NCI-H2029 treated with DMSO at 0.1 percent for 48 hours (cell line): ENCODE measurements around the gene MAP6D1.
A peak's percentile ranks its signal among the peaks of the same experiment; 100 is the strongest.
"Not testable (repeated sequence)": the region's sequence is repeated elsewhere in the genome, so short reads cannot be mapped to it uniquely, and the experiment has no call there.

ENCODE experiments used
- DNase-seq: peaks from one replicate; lab custom pipeline; 2025; lab: John Stamatoyannopoulos, UW

The MAP6D1 gene

DNA sequence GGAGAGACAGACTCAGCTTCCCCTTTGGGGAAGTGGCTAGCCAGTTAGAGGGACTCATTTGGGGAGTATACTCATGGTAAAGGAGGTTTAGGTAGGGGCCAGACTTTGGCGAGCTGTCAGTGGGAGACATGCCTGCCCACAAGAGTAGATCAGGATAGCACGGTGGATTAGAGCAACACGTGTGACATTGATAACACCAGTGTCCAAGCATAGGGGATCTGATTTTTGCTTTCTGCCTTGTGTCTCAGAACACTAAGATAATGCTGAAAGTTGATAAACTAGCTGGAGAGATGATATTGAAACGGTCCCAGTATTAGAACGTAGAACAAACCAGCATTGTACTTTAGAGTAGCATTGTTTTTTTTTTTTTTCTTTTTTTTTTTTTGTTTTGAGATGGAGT, 25.9 kb downstream of the MAP6D1 start:
- DNase-seq = no peak

DNA sequence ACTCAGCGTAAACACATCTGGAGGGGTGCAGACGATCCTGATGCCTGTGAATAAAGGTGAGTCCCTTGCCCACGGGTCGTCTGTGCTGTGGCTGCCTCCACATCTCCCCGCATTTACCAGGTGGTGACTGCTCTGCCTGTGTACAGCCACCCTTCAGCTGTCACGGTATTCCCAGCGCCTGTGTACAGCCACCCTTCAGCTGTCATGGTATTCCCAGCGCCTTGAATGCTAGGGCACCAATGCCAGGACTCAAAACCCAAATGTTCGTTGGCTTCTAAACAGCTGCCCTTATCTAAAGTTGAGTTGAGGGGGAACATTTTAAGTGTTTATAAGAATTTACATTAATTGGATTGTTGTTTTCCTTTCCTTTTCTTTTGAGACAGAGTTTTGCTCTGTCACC, 27.4 kb downstream of the MAP6D1 start:
- no peak for DNase-seq

DNA sequence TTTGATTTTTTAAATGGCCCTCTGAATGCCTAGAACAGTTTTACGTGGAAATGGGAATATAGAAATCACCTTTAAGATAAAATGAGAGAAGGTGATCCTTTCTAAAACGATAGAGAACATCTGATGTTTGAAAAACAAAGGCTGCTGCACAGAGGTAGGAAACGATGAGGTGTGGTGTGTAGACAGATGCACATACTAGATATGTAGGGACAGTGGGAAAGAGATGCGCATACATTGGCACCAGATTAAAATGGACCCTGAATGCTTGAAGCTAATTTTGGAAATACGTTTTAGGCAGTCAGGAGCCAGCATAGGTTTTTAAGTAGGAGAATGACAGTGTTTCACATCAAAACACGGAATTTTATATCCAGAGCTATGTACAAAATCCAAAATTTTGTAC, 29.0 kb downstream of the MAP6D1 start:
- no peak for DNase-seq

DNA sequence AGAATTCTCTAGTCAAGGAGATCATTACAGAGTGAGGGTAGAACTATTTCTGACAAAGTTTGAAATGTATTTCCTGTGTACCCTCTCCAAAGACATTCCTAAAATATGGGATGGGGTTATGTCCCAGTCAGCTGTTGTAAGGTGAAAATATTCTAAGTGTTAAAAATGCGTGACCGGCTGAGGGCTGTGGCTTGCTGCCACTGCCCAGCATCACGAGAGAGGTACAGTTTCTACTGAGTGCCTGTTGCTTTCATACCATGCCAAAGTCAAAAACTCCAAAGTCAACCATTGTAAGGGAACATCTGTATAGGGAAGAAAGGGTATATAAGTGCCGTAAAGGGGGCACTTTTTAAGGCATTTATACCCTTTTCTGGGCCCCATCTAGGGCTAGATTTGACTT, 30.9 kb downstream of the MAP6D1 start:
- DNase-seq = no peak

DNA sequence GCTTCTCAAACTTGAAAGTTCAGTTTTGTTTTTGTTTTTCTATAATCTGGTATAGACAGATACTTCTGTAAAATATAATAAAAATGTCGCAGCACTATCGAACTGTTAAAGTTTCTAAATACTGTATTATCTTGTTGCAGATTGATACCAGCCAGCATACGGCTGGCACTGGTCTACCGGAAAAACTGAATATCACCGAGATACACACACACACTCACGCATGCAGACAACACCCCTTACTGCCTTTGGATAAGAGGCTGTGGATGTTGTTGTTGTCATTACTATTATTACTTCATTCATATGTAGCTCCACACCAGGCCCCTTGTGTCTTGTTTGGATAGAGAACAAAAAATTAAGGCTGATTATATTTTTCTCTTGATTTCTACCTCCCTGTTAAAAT, 32.4 kb downstream of the MAP6D1 start:
- DNase-seq = no peak

DNA sequence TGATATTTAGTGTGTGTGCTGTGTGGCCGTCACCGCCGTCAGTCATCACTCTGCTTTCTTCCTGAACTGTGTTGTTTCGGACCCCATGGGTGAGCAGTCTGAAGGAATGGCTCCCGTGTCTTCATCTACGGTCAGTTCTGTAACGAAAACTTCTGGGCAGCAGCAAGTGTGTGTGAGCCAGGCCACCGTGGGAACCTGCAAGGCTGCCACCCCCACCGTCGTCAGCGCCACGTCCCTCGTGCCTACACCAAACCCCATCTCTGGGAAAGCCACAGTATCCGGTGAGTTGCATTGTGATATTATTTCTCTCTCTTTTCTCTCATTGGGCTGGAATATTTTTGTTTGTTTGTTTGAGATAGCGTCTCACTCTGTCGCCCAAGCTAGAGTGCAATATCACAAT, 34.7 kb downstream of the MAP6D1 start:
- DNase-seq = no peak

DNA sequence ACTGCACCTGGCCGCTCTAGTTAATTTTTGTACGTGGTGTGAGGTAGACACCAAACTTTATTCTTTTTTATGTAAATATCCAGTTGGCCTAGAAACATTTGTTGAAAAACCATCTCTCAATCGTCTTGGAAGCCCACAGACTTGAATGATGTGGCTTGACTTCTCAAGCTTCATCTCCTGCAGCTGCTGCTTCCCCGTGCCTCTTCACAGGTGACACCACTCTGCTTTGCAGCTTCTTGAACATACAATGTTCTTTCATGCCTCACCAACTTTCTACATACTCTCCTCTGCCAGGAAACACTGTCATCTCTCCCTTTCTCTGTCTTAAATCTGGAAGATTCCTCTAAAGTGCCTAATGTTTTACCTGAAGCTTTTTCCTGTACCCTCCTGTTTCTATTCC, 35.6 kb downstream of the MAP6D1 start:
- DNase-seq = no peak

DNA sequence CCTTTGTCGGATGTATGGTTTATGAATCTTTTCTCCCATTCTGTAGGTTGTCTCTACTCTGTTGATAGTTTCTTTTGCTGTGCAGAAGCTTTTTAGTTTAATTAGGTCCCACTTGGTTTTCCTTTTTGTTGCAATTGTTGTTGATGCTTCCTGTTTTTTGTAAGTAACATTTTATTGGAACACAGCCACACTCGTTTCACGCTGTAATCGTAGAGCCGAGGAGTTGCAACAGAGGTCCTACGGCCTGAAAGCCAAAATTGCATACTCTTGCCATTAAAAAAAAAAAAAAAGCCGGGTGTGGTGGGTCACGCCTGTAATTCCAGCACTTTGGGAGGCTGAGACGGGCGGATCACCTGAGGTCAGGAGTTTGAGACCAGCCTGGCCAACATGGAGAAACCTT, 40.9 kb downstream of the MAP6D1 start:
- DNase-seq = not testable (repeated sequence)

DNA sequence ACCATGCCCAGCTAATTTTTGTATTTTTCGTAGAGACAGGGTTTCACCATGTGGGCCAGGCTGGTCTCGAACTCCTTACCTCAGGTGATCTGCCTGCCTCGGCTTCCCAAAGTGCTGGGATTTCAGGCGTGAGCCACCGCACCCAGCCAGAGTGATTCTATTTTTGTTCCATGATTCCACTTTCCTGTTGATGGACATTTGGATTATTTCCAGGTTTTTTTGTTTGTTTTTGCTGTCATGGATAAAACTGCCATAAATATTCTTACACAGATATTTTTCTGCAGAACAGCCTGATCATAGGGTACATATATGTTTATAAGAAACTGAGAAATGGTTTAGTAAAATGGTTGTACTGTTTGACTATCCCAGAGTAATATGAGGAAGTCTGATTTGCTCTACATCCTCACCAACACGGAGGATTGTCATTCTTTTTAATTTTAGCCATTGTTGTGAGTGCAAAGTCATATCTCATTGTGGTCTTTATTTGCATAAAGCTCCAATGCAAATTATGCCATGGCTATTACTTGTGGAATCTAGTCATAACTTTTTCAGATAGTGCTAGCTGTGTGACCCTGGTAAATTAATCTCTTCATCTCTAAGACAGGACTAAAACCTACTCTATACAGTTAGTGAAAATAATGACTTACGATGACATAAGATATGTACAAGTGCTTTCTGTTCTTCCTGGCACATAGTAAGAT, 42.7 kb downstream of the MAP6D1 start:
- DNase-seq = no peak

DNA sequence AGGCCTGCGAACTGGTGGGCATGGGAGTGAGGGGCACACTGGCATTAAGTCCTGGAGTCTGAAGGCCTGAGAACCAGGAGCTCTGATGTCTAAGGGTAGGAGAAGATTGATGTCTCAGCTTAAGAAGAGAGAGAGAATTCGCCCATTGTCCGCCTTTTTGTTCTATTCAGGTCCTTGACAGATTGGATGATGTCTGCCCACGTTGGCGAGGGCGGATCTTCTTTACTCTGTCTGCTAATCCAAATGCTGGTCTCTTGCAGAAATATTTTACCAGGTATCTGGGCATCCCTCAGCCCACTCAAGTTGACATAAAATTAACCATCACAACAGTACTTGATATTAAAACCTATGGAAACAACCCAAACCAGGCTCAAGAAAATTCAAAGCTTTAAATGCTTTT, 44.1 kb downstream of the MAP6D1 start:
- DNase-seq = no peak

DNA sequence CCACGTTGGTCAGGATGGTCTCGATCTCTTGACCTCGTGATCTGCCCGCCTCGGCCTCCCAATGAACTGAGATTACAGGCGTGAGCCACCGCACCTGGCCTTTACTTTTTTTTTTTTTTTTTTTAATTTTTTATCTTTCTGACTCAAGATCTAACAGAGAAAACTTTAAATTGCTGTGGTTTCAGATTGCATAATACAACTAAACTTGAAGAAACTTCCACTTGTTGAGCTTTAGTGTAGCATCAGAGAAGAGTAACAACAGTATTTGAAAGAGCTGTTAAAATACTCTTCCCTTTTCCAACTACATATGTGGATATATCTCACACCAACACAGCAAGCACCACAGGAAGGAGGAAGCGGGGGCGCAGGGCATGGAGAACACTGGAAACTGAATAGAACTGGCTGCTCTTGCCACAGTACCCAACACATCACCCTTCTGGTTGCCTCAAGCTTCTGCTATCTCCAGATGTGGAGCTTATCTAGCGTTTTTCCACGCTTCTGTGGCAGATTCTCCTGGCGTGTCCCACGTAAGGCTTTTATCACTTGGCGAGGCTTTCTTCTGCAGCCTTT, 45.4 kb downstream of the MAP6D1 start:
- DNase-seq = no peak

DNA sequence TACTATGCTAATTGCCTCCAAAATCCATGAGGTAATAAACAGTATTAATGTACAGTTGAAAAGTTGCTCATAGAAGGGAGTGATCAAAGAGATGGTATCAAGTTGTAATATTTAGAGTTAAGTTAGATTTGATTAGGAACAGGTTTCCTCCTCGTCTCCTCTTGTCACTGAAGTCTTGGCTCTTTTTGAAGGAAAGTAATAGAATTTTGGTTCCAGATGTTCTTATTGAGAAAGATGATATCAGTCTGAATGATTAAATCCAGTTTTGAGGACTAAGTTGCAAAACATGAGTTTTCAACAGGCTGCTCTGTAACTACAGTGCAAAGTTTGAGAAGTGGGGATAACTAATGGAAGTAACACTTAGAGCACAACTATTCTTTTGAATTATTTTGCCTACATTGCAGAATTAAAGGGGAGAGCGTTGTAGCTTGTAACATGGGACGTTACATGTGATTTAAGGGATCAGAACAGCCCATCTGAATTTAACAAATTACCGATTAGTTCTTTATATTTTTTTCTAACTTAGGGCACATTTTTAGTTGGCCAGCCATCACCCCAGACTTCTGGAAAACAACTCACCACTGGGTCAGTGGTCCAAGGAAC, 48.3 kb downstream of the MAP6D1 start:
- DNase-seq = no peak

DNA sequence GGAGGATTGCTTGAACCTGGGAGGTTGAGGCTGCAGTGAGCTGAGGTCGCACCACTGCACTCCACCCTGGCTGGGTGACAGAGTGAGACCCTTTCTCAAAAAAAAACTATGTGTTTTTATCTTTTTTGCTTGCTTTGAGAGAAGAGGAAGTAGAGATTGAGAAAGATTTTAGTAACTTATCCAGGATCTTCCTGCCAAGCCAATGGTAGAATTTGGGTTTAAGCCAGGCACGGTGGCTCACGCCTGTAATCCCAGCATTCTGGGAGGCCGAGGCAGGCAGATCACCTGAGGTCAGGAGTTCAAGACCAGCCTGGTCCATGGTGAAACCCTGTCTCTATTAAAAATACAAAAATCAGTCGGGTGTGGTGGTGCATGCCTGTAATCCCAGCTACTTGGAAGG, 48.9 kb downstream of the MAP6D1 start:
- not testable (repeated sequence) for DNase-seq

DNA sequence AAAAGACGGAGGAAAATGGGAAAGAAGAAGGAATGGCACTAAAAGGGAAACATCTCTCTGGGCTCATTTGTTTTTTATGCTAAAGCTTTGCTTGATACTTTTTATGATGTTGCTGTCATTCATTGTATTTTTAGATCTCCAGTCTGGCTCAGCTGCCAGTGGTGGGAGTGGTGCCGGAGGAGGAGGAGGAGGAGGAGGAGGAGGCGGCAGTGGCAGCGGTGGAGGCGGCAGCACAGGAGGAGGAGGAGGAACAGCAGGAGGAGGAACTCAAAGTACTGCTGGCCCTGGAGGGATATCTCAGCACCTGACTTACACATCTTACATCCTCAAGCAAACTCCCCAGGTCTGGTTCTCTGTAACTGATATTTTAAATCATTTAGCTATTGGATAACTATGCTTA, 49.6 kb downstream of the MAP6D1 start:
- DNase-seq = no peak

DNA sequence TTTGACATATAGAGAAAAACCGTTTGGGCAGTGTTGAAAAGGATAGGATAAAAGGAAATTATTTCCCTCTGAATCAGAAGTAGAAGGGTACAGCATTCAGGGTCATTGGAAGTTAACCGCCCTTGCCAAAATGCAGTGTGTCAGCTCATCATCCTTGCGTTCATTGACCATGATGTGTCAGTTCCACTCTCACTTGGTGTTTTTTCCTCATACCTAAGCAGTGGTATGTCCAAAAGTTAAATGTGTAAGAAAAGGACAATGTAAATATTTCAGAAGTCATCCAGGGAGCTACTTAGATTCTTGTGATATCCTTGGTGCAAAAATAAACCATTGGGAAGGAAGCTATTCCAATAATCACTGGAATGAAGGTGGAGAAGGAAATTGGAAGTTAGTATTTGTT, 50.7 kb downstream of the MAP6D1 start:
- DNase-seq = no peak

DNA sequence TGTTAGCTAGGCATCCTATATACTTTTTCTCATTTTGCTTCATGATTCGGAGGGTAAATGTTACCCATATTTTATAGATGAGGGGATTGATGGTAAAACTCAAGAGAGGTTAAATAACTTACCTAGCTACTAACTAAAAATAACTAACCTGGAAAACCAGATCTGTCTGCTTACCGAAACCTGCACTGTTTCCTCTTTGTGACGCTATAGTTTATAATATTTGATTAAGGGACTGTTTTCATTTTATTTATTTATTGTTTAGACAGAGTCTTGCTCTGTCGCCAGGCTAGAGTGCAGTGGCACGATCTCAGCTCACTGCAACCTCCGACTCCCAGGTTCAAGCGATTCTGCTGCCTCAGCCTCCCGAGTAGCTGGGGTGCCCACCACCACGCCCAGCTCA, 55.9 kb downstream of the MAP6D1 start:
- no peak for DNase-seq

DNA sequence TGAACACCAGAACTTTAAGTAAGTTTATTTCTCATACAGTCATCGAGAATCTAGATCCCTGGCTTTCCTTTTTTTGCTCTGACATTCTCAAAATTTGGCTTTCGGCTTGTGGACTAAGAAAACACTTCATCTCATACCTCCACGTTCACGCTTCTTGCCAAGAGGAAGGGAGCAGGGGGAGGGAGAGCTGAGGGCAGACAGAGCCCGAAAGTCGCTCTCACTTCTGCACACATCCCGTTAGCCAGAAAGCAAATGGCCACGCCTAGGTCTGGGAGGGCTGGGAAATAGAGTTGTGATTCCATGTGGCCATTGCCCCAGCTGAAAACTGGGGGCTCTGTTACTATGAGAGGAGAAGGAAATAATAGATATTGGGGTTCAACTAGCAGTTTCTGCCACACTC, 57.3 kb downstream of the MAP6D1 start:
- no peak for DNase-seq

DNA sequence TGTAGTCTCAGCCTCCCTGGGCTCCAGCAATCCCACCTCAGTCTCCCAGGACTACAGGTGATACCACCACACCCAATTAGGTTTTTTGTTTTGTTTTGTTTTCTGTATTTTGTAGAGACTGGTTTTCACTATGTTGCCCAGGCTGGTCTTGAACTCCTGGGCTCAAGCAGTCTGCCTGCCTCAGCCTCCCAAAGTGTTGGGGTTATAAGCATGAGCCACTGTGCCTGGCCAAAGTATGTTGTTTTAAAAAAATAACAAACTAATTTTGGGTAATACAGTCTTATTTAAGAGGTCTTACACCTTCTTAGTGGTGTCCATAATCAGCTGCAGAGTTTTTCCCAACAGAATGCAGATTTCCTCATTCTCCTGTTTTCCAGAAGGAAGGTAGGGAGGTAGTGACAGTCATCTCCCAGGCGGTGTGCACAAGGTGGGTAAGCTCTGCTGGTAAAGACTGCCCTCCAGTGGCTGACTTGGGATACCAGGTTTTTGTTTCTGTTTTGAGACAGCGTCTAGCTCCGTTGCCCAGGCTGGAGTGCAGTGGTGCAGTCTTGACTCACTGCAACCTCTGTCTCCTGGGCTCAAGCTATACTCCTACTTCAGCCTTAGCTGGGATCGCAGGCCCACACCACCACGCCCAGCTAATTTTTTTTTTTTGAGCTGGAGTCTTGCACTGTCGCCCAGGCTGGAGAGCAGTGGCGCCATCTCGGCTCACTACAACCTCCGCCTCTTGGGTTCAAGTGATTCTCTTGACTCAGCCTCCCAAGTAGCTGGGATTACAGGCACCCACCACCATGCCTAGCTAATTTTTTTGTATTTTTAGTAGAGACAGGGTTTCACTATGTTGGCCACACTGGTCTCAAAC, 58.4 kb downstream of the MAP6D1 start:
- DNase-seq = peak; percentile 75

DNA sequence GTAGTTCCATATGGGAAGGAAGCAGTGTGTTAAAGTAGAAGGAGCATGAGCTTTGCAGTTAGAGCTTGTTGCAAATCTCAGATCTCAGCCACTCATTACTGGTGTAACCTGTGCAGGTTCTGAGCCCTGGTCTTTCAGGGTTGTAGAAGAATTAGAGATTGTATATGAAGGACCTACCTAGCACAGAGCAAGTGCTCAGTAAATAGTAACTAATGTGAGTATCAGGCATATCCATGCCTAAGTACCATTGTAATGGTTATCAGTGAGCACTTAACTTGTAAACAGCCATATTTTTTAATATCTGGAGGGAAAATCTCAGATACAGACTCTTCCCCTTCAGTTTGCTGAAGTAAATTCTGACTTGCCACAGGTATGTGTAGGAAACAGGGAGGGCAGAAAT, 59.3 kb downstream of the MAP6D1 start:
- no peak for DNase-seq
